Epithelial cell of proximal tubule (primary cell): ENCODE data around the gene TGFB2. TPM values are rescaled to one million over a fixed set of nuclear protein-coding genes. Genes with fewer than 3 reads are reported as not detected.

Experiments used
- DNase-seq: peaks from one replicate; pipeline ENCODE4 v3.0.0-alpha.2; 2011; ENCODE audit warnings: low read depth
- H3K4me3 ChIP-seq: 2 replicates; pipeline ENCODE4 v1.5.1; 2011; ENCODE audit warnings: low read depth, mild to moderate bottlenecking, low read length
- CTCF ChIP-seq: conservative IDR thresholded peaks from 2 replicates; pipeline ENCODE4 v1.5.1; 2012; ENCODE audit warnings: low read depth, mild to moderate bottlenecking, low read length
- total RNA-seq: library from RNA; depleted of rRNA; stranded (reverse); fragments of >200 nt; gene quantifications from 2 replicates; pipeline ENCODE4 v1.2.3, GENCODE V29; 2015

The TGFB2 gene
- total RNA-seq, 1 donor from 2014 or later = 33.7 TPM

GRCh38 chr1:218302155-218302554 lies 43.0 kb upstream of the TGFB2 start:
- no peak for TF ChIP-seq CTCF
- H3K4me3 ChIP-seq = no peak overlapping the region
- DNase-seq = no peak

- DNase-seq = no peak
Measured at GRCh38 chr1:218303176-218303879, 41.8 kb upstream of the TGFB2 start.

GRCh38 chr1:218304281-218305039 lies 40.7 kb upstream of the TGFB2 start:
- DNase-seq = no peak
- no peak overlapping the region for H3K4me3 ChIP-seq
- no peak for TF ChIP-seq CTCF

More at GRCh38 chr1:218303176-218303879, 41.8 kb upstream of the TGFB2 start:
- no peak for TF ChIP-seq CTCF
- H3K4me3 ChIP-seq = no peak overlapping the region

GRCh38 chr1:218305472-218306064 lies 39.6 kb upstream of the TGFB2 start:
- TF ChIP-seq CTCF = no peak
- no peak overlapping the region for H3K4me3 ChIP-seq
- no peak for DNase-seq

- DNase-seq = no peak
- no peak for TF ChIP-seq CTCF
- no peak overlapping the region for H3K4me3 ChIP-seq
Measured at GRCh38 chr1:218312509-218312908, 32.6 kb upstream of the TGFB2 start.

- DNase-seq = no peak
- H3K4me3 ChIP-seq = no peak overlapping the region
- no peak for TF ChIP-seq CTCF
Measured at GRCh38 chr1:218314316-218314715, 30.8 kb upstream of the TGFB2 start.
